NK-92 (cell line): ENCODE measurements around the gene DLGAP4.

Experiments used
- DNase-seq: peaks from one replicate; lab custom pipeline; 2025; ENCODE audit not compliant: unreplicated experiment; lab: John Stamatoyannopoulos, UW

Gene DLGAP4

DNA sequence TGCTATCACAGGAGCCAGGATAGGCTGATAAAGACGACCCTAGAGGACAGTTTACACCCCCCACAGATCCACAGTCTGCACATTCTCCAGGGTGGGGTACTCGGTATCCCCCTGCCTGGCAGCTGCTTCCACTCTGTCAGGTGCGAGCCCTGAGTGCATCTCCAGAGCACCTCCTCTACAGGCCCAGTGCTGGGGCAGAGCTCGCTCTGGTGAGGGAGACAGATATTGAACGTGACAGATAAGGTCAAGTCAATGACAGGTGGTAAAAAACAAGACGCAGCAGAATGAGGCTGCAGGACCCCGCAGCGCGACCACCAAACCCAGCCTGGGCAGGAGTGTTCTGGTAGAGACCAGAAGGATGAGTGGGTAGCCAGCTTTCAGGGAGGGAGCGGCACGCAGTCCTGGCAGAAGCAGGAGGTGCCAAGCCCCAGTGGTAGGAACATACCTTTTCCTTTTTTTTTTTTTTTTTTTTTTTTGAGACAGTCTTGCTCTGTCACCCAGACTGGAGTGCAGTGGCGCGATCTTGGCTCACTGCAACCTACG lies 222.8 kb downstream of the DLGAP4 start:
- no peak for DNase-seq

DNA sequence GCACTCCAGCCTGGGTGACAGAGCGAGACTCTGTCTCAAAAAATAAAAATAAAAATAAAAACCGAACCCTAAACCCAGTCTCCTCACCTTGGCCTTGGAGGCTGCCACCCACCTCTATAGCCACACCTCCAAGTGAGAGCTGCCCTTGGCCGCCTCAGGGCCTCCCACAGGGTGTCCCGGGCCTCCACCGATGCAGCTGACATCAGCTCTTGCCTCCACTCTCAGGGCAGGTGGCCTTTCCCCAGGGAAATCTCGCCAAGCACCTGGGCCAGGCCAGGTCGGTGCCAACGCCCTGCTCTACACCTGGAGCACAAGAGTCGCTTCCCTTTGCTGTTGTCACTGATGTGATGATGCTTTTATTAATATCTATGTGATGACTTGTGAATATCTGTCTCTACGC lies 226.2 kb downstream of the DLGAP4 start:
- no peak for DNase-seq

DNA sequence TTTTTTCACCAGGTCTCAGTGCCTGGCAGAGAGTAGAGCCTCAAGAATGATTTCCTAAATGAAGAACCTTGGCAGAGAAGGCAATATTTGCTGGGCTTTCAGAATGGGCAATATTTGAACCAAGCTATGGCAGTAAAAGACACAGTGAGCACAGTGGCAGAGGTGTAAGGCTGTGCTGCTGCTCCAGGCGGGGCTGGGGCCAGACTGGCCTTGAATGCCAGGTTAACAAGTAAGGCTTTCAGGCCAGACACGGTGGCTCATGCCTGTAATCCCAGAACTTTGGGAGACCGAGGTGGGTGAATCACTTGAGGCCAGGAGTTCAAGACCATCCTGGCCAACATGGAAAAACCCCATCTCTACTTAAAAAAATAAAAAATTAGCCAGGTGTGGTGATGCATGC lies 226.7 kb downstream of the DLGAP4 start:
- no peak for DNase-seq

DNA sequence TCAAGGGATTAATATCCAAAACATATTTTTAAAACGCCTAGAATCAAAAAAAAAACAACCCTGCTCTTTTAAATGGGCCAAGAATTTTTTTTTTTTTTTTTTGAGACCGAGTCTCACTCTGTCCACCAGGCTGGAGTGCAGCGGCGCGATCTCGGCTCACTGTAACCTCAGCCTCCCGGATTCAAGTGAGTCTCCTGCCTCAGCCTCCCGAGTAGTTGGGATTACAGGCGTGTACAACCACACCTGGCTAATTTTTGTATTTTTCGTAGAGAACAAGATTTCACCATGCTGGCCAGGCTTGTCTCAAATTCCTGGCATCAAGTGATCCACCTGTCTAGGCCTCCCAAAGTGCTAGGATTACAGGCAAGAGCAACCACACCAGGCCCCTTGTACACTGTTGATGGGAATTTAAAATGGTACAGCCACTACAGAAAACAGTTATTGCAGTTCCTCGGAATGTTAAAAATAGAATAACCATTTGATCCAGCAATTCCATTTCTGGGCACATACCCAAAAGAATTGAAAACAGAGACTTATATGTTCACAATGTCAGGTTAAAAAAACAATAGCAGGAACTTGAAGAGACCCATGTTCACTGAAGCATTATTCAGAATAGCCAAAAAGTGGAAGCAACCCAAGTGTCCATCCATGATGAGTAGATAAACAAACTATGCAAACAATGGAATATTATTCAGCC lies 232.0 kb downstream of the DLGAP4 start:
- no peak for DNase-seq

DNA sequence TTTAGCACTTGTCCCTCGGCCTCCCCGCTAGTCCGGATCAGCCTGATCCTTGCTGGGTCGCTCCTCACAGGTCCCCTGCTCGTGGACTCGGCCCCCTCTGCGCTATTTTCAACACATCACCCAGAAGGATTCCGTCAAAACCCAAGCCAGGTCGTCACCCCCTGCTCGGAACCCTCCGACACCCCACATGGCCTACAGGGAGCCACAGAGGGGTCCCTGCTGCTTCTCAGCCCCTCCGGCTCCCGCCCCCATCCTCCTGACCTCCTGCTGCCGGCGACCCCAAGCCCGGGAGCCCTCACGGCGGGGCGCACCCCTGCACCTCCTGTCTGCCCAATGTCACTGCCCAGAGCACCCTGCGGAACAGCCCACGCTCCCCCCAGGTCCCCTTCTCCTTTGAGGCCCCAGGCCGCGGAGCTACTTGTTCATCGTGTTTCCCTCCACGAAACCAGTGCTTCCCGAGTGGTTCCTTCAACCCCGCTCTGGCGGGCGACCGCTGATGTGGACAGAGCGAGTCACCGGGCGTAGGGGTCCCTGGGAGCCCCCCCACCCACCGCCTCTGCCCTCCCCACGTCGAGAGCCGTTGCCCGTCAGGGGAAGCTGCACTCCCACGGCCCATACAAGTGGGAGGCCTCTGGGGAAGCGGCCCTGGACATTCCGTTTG lies 234.5 kb downstream of the DLGAP4 start:
- no peak for DNase-seq

DNA sequence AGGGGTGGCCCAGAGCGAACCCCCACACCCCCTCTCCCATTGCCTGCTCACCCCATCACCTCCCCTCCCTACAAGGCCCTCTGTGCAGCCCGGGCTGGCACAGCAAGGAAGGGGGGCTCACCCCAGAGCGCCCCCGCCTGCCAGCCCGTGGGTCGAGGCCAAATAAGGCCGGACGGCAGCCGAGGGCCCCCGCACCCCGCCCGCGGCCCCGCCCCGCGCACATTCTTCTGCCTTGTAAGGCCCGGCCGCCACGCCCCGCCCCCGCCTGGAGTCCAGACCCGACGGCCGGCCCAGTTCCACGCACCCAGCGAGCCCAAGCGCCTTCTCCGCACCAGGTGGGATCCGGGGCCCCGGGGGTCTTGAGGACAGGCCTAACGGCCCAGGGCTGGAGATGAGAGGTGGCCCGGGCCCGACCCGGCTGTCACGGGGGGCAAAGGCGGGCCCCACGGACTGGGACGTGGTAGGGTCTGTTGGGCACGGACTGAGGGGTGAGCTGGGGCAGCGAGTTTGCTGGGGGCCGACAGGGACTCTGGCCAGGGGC lies 235.2 kb downstream of the DLGAP4 start, which contains the start of gene MYL9:
Gene MYL9, plus strand, starts transcription at position 293 of the 541 bp plus-strand sequence. CDS start 3,366 bp downstream, outside the sequence.
- no peak for DNase-seq

DNA sequence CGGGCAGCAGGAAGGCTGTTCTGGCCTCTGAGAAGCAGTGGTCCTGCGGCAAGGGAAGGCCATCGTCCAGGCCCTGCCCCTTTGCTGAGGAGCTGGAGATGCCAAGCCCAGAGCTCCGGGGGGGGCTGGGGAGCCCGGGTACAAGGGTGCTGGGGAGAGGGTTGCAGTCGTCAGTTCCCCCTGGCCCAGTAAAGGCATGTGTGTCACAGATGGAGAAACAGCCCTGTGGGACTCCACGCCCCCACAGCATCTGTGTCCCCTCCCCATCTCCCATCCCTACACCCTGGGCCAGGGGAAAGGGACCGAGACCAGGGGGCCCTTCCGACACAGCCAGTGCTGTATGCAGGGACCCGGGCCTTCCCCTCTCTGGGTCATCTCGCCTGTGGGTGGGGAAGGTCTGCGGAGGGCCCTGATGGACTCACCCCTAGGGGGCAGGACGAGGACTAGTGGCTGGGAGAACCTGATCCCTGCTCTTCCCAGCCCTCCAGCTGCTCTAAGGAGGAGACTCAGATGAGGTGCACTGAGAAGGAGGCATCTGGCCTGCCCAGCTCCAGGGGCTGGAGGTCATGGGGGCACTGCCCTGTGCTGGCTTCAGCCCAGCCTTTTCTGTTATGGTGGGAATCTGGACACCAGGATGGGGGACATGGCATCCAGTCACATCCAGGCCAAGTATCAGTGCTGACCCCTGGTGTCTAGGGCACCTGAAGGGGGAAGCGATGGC lies 235.8 kb downstream of the DLGAP4 start:
- no peak for DNase-seq

DNA sequence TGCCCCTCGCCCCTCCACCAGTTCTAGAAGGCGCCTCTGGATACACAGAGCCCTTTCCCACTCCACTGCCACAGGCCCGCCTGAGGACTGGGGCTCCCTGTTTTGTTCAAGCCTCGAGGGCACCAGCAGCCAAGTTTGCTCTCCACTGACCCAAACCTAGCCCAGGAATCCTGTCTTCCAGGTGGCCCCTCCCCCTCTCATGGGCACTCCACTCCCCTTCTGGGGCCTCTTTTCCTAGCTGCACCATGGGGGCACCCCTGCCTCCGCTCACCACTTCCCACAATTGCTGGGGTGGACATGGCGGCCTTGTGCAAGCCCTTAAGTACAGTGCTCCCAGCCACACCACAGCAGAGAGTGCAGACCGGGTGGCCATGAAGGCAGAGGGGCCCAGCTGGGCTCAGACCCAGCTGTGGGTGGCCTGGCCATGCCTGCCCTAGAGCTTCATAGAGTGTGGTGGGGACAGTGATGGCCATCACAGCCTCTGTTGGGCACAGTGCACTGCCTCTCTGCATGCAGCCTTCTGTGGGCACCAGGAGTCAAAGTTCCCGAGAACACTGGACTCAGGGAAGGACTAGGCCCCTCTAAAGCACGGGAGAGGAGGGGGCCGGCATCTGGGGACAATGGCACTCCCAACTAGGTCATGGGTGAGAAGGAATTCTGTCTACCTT lies 236.5 kb downstream of the DLGAP4 start:
- DNase-seq = no peak

DNA sequence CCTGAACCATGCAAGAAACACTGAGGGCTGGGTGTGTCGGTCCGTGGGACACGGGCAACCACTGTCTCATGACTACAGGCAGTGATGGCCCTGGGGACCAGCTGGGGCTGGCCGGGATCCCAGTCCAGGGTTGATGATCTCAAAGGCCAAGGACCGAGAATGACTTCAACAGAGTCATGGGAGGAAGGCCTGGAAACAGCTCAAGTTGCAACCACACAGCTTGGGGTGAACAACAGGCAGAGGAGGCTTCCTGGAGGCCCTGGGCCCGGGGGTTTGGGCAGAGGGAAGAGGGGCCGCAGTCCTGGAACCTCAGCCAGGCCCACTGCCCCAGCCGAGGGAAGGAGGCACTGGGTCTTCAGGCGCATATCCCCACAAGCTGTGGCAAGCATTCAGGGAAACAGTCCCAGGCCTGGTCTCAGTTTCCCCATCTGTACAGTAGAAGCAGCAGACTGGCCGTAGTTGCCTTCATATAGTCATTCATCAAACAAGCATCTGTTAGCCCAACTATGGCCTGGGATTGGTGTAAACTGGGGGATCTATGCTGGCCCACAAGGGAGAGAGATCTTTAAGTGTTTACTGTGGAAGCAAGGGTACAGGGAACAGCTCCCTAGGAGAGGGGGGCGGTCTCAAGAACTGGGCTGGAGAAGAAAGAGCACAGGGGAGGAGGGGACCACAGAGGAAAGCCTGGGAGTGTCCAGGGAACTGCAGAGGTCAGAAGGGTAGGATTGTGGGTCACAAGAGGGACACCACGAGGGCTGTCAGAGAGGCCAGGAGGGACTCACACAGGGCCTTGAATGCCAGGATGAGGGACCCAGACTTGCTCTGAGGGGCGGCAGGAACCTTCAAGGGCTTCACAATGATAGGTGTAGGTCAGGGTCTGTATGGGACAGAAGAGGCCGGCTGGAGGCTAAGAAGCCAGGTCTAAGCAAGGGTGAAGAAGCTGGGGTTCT lies 237.3 kb downstream of the DLGAP4 start:
- DNase-seq = no peak

DNA sequence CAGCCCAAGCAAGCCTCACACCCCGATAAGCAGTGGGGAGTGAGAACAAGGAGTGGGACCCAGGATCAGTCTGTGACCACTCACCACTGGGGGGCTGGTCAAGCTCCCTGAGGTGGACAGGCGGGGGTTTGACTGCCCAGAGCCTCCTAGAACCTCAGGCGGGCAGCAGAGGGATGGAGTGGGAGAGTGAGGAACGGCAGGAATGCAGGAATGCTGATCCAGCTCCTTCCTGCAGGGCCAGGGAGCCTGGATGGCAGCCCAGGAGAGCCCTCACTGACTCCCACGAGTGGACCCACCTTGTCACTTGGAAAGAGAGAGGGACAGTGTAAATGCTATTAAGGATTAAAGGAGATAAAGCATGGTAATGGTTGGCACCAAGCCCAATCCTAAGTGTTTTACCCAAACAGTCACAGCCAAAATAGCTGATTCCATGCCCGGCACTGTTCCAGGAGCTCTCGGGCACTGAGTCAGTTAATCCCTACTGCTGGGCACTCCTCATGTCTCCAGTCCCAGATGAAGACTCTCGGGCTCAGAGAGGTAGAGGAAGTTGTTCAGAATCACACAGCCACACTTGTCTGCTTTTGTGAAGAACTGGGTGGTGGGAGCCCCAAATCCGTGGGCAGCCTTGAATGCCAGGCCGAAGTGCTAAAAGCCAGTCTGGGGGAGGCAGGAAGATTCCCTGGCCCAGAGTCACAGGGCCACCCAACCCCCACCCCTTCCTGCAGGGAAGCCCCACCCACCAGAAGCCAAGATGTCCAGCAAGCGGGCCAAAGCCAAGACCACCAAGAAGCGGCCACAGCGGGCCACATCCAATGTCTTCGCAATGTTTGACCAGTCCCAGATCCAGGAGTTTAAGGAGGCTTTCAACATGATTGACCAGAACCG lies 238.2 kb downstream of the DLGAP4 start:
- DNase-seq = no peak

DNA sequence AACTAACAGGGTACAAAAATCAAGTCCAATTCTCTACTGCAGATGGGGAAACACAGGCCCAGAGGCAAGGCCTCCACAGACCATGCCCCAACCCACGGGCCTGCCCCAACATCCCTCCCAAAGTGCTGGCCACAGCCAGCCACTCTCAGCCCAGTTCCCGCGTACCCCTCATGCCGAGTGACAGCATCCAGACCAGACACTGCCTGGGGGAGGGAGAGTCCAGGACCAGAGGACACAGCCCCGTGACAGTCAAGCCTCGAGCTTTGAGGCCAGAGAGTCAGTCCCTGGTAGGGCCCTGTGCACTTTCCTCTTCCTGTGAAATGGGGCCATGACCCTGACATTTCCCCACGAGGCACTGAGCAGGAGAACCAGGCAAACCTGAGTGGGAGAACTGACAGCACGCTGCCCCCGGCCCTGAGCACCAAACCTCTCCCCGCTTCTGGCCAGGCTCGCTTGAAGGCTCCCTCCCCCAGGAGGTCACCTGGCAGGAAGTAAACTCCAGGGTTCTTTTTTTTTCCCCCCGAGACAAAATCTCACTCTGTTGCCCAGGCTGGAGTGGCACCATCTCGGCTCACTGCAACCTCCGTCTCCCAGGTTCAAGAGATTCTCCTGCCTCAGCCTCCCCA lies 240.1 kb downstream of the DLGAP4 start:
- DNase-seq = no peak

DNA sequence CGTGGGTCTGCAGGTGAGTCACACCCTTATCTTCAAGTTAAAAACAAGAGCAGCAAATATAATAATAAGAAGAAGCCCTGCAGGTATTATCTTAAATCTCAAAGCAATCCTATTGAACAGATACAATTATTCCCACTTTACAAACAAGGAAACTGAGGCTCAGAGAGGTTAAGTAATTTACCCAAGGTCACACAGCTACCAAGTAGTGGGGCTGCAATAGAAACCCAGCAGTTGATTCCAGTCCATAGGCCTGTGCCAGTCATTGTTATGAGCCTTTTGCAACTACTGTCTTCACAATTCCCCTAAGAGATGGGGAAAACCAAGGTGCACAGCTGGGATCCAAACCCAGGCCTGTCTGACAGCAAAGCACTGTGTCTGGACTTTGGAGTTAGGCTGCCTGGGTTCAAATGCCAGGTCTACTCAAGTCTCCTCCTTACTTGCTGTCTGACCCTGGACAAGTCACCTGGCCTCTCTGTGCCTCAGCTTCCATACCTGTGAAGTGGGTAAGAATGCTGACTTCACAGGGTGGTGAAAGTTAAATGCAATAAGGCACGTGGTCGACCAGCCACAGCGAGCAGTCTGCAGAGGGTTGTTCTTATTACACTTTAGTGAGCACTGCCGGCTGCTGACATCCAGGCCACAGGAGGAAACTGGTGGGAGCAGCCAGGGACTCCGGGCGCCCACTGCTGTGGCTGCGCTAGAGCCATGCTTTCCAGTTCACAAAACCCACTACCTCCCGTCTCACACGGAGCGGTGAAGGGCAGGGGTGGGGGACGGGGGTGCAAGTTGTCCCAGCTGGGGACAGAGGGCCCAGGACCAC lies 241.3 kb downstream of the DLGAP4 start:
- DNase-seq = no peak

DNA sequence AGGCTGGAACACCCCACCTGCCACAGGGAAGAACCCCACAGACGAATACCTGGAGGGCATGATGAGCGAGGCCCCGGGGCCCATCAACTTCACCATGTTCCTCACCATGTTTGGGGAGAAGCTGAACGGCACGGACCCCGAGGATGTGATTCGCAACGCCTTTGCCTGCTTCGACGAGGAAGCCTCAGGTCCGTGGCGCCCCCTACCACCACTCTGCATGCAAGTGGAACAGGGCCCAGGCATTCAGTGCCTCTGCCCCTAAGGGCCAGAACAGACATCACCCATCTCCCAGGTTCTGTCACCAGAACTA lies 241.8 kb downstream of the DLGAP4 start:
- no peak for DNase-seq

DNA sequence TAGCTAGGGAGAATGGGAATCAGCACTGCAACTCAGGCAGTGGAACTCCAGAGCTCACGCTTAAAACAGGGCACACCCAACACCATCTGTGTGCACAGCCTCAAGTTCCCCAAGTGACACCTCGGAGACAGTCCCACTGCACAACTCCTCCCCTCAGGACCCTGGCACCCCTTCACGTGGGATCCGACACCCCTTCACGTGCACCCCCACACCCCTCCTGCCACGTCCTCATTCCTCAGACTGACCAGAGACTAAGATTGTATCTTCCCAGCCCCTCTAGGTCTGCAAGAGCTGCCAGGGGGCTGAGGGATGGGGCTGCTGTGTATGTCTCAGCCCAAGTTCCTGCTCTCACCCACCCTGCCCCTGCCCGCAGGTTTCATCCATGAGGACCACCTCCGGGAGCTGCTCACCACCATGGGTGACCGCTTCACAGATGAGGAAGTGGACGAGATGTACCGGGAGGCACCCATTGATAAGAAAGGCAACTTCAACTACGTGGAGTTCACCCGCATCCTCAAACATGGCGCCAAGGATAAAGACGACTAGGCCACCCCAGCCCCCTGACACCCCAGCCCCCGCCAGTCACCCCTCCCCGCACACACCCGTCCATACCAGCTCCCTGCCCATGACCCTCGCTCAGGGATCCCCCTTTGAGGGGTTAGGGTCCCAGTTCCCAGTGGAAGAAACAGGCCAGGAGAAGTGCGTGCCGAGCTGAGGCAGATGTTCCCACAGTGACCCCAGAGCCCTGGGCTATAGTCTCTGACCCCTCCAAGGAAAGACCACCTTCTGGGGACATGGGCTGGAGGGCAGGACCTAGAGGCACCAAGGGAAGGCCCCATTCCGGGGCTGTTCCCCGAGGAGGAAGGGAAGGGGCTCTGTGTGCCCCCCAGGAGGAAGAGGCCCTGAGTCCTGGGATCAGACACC lies 242.8 kb downstream of the DLGAP4 start:
- DNase-seq = no peak

DNA sequence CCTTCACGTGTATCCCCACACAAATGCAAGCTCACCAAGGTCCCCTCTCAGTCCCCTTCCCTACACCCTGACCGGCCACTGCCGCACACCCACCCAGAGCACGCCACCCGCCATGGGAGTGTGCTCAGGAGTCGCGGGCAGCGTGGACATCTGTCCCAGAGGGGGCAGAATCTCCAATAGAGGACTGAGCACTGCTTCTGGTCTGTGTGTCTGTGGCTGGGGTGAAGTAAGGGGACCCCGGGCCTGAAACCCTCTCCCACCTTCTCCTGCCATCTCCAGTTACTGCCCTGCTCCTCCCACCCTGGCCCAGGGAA lies 243.4 kb downstream of the DLGAP4 start:
- no peak for DNase-seq

DNA sequence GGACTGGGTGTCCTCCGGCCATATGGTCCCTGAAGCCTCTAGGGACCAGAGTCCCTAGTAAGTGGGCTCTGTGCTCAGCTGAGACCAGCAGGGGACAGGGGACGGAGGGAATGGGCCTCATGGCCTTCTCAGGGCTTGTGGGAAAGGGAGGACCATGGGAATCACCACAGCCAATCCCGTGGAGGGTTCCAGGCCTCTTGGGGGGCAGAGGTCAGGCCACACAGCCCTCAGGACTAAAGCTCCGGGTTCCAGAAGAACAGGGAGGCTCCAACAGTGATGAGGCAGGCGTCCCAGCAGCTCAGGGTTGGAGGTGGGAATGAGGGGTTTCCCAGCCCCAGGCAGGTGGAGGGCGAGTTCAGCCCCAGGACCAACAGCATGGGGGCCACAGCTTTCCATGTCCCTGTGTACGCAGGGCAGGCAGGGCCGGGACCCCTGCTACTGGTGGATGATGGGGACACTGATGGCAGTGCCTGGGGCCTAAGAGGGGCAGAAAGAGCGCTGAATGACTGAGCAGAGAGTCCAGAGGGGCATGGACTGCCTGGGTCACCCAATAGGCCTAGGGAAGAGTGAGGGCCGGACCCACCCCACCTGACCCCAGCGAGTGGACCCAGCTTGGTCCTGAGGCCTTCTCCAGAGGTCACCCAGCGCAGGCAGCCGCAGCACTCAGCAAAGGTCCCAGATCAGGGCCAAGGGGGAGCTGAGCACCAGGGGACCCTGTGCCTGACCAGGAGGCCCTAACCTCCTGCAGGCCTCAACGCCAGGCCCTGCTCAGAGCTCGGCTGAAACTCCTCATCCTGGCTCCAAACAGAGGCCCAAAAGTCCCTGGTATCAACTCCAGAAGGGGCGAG lies 244.0 kb downstream of the DLGAP4 start:
- DNase-seq = no peak
